Ishikawa (cell line): Measurements from ENCODE around the gene OMD.

Source experiments
- EP300 ChIP-seq: IDR thresholded peaks from 2 replicates; pipeline ENCODE4 v1.6.1; 2012; ENCODE audit warnings: borderline replicate concordance
- YY1 ChIP-seq: IDR thresholded peaks from 2 replicates; pipeline ENCODE4 v1.6.1; 2012; ENCODE audit warnings: low read depth

- TF ChIP-seq EP300 = no peak
- no peak for TF ChIP-seq YY1
These were observed 16.4 kb upstream of the OMD start for GRCh38 chr9:92440751-92441046.
